ENCODE results near the gene MEGF8.

Gene MEGF8

GRCh38 chr19:42286349-42287016, 39.0 kb upstream of the MEGF8 start:
- DNase-seq (ENCODE audit: low spot score) = no peak

- DNase-seq (ENCODE audit: low spot score) = no peak
These were observed 38.2 kb upstream of the MEGF8 start for GRCh38 chr19:42287017-42287826.

- no peak for DNase-seq (ENCODE audit: low spot score)
These were observed 37.7 kb upstream of the MEGF8 start for GRCh38 chr19:42287827-42288107.

DNA sequence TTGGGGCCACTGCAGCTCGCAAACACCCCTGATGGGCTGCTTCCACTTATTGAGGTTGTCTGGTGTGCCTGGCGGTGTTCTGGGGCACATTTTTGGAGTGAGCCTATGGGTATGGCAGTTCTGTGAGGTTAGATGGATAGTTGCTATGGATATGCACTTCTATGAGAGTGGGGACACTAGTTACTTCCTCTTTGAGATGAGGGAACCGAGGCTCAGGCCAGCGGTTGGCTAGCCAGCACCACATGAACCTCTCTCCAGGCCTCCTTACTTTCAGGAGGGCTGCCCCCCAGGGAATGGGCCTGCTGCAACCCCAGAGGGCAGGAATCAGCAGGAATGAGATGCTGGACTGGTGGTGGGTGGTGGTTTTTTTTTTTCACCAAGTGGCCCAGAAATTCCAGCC, 37.0 kb upstream of the MEGF8 start:
- DNase-seq (ENCODE audit: low spot score) = no peak

GRCh38 chr19:42288881-42289555, 36.4 kb upstream of the MEGF8 start:
- DNase-seq (ENCODE audit: low spot score) = no peak

- DNase-seq (ENCODE audit: low spot score) = no peak
These were observed 35.8 kb upstream of the MEGF8 start for GRCh38 chr19:42289556-42290041.

GRCh38 chr19:42290136-42290522, 35.3 kb upstream of the MEGF8 start:
- no peak for DNase-seq (ENCODE audit: low spot score)

DNA sequence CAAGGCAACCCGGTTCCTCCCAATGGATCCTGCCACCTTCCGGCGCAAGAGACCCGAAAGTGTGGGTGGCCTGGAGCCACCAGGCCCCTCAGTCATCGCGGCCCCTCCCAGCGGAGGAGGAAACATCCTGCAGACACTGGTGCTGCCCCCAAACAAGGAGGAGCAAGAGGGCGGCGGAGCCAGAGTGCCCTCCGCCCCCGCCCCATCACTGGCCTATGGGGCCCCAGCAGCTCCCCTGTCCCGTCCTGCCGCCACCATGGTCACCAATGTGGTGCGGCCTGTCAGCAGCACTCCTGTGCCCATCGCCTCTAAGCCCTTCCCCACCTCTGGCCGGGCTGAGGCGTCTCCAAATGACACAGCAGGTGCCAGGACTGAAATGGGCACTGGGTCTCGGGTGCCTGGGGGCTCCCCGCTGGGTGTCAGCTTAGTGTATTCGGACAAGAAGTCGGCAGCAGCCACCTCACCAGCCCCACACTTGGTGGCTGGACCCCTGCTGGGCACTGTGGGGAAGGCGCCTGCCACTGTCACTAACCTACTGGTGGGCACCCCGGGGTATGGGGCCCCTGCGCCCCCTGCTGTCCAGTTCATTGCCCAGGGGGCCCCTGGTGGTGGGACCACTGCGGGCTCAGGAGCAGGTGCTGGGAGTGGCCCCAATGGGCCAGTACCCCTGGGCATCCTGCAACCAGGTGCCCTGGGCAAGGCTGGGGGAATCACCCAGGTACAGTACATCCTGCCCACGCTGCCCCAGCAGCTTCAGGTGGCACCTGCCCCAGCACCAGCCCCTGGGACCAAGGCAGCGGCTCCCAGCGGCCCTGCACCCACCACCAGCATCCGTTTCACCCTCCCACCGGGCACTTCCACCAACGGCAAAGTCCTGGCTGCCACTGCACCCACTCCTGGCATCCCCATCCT, 34.7 kb upstream of the MEGF8 start:
- no peak for DNase-seq (ENCODE audit: low spot score)

GRCh38 chr19:42291435-42291810, 34.0 kb upstream of the MEGF8 start:
- no peak for DNase-seq (ENCODE audit: low spot score)

DNA sequence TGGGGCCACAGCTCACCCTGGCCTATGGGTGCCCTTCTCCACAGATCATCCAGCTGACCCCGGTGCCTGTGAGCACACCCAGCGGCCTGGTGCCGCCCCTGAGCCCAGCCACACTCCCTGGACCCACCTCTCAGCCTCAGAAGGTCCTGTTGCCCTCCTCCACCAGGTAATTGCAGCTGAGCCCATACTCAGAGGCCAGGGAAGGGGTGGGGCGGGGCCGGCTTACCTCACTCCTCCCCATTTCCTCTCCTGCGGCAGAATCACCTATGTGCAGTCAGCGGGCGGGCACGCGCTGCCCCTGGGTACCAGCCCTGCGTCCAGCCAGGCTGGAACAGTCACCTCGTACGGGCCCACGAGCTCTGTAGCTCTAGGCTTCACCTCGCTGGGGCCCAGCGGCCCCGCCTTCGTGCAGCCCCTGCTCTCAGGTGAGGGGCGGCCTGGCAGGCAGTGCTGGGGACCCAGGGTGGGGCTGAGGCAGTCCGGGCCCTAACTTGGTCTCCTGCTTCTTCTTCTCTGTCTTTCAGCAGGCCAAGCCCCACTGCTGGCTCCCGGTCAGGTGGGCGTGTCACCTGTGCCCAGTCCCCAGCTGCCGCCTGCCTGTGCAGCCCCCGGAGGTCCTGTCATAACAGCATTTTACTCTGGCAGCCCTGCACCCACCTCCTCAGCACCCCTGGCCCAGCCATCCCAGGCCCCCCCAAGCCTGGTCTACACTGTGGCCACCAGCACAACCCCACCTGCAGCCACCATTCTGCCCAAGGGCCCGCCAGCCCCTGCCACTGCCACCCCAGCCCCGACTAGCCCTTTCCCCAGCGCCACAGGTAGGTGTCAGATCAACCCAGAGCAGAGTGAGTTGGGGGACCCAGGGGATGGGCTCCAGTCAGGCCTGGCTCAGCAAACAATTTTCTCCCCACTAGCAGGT, 33.1 kb upstream of the MEGF8 start:
- DNase-seq (ENCODE audit: low spot score) = no peak

GRCh38 chr19:42292963-42293362, 32.5 kb upstream of the MEGF8 start:
- DNase-seq (ENCODE audit: low spot score) = no peak

DNA sequence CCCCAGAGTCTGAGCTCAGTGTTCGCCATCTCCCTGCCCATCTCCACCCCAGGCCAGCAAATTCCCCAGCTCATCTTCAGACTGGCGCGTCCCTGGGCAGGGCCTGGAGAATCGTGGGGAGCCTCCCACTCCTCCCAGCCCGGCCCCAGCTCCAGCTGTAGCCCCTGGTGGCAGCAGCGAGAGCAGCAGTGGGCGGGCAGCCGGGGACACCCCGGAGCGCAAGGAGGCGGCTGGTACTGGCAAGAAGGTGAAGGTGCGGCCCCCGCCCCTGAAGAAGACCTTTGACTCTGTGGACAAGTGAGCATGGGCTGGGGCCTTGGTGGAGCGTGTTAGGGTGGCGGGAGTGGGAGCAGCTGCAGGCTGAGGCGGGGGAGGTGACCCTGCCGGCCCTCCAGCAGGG, 31.9 kb upstream of the MEGF8 start:
- no peak for DNase-seq (ENCODE audit: low spot score)

DNA sequence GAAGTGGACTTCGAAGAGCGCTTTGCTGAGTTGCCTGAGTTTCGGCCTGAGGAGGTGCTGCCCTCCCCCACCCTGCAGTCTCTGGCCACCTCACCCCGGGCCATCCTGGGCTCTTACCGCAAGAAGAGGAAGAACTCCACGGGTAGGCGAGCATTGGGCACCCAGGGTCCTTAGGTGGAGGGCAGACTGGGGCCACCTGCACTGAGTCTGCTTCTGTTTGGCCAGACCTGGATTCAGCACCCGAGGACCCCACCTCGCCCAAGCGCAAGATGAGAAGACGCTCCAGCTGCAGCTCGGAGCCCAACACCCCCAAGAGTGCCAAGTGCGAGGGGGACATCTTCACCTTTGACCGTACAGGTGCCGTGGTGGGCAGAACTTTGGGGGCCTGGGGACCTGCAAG, 31.5 kb upstream of the MEGF8 start:
- no peak for DNase-seq (ENCODE audit: low spot score)

DNA sequence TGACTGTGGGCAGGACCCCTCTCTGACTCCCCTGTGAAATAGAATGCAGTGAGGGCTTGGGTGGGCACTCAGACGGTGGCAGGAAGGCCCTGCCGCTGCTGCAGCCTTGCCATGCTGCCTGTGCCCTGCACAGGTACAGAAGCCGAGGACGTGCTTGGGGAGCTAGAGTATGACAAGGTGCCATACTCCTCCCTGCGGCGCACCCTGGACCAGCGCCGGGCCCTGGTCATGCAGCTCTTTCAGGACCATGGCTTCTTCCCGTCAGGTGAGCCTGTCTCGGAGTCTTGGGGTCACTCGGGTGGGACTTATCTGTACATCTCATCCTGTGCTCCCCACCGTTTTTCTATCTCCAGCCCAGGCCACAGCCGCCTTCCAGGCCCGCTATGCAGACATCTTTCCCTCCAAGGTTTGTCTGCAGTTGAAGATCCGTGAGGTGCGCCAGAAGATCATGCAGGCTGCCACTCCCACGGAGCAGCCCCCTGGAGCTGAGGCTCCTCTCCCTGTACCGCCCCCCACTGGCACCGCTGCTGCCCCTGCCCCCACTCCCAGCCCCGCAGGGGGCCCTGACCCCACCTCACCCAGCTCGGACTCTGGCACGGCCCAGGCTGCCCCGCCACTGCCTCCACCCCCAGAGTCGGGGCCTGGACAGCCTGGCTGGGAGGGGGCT, 30.8 kb upstream of the MEGF8 start:
- DNase-seq (ENCODE audit: low spot score) = no peak

- DNase-seq (ENCODE audit: low spot score) = no peak
These were observed 30.1 kb upstream of the MEGF8 start for GRCh38 chr19:42295342-42295741.

DNA sequence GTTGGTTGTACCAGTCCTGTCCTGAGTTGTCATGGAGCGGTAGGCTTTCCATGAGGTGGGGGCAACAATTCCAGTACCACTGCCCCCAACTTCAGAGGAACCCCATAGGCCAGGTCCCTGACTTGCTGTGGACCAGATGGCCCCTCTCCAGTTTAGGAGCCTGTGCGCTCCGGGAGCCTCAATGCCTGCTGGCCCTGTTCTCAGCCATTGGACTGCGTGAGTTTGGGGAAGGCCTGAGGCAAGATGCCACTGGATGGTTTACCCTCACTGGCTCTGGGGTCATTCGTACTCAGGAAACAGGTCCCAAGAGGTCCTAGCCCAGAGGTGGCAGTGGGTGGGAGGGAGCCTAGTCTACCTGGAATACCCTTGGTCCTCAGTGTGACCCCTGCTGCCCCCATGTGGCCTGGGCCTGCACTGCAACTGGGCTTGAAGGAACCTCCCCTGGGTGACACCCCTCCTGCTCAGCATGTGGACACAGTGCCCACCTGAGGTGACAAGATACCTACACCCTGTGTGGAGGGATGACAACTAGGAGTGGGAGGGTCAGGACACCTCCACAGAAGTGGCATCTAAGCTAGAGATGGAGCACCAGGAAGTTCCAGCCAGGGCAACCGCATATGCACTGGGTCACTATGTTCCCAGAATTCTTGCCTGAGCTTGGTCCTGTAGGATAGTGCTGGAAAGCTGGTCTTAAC, 29.5 kb upstream of the MEGF8 start:
- DNase-seq (ENCODE audit: low spot score) = peak; percentile 86

GRCh38 chr19:42297039-42297438, 28.4 kb upstream of the MEGF8 start:
- DNase-seq (ENCODE audit: low spot score) = no peak

- no peak for DNase-seq (ENCODE audit: low spot score)
These were observed 23.7 kb upstream of the MEGF8 start, which contains the start of gene PRR19 for GRCh38 chr19:42301646-42302203. Gene PRR19, plus strand, starts transcription at chr19:42302132. Its CDS starts 7,453 bp downstream, at chr19:42309585.

- no peak for DNase-seq (ENCODE audit: low spot score)
These were observed 22.4 kb upstream of the MEGF8 start for GRCh38 chr19:42303101-42303464.

GRCh38 chr19:42303876-42304275, 21.6 kb upstream of the MEGF8 start:
- no peak for DNase-seq (ENCODE audit: low spot score)

Data from ecto neural progenitor cell (in vitro differentiated cells).